Measurements from ENCODE around the gene ADISSP.

Gene ADISSP

DNA sequence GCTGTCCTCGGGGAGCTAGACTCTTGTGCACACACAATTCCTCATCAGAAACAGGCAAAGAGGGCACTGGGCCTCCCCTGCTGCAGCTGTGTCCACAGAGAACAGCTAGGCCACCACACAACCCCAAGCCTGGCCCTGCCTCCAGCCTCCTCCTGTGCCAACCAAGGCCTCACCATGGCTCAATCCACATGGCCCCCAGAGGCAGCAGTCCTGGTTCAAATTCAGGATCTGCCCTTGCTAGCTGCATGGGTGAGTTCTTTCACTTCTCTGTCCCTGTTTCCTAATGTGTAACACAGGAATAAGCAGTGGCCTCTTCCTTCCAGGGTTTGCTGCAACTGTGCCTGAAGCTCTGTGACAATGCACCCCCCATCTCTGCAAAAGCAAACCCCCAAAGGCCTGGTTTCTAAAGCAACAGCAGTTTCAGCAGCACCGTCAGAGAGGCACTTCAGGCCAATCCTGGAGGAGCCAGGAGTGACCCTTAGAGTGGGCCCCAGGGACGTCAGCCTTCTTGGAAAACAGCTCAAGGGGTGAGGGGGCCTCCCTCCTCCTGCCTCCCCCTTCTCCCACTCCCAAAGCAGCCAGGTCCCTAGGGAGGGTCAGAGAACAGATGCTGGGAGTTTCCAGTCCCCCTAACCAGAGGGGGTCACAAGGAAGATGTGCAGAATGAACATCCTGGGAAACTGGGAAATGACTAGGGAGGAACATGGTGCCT lies 2.2 kb downstream of the ADISSP start:
- Mint-ChIP-seq H3K27ac (ENCODE audit: low read depth) (no peak overlapping the region), H3K27me3 (no peaks in the 10 kb centered on the region), H3K36me3 (ENCODE audit: insufficient read depth) (peaks cover 17% of the 10 kb centered on the region), H3K4me3 (peak overlapping the region; percentile 76), H3K4me1 (peaks cover 30% of the 10 kb centered on the region), H3K9me3 (no peaks in the 10 kb centered on the region)
- no peak for ATAC-seq (replicated peaks; ENCODE audit: extremely low read depth, poor library complexity, severe bottlenecking)
- no peak for DNase-seq (ENCODE audit: low spot score in 2 of 2)

DNA sequence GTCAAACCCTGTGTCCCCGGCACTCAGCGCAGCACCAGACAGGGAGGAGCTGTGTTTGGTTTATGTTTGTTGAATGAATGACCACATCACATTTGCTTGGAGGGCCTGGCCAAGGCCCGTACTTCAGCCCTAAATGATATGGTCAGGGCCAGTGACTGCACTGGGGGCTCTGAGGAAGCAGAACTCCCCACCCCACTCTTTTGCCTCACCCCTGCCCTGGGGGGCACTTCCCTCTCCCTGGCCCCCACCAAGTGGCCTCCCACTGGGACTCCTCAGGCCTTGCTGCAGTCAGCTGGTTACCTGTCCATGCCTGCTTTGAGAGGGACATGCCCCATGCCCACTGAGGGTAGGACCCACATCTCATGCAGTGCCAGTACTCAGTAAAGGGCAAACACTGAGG lies 2.9 kb downstream of the ADISSP start:
- Mint-ChIP-seq H3K4me3 (no peak overlapping the region), H3K36me3 (ENCODE audit: insufficient read depth) (peaks cover 17% of the 10 kb centered on the region), H3K27ac (ENCODE audit: low read depth) (no peak overlapping the region), H3K9me3 (no peaks in the 10 kb centered on the region), H3K4me1 (peaks cover 30% of the 10 kb centered on the region), H3K27me3 (no peaks in the 10 kb centered on the region)
- DNase-seq (ENCODE audit: low spot score in 2 of 2) (no peak), ATAC-seq (replicated peaks; ENCODE audit: extremely low read depth, poor library complexity, severe bottlenecking) (no peak)

DNA sequence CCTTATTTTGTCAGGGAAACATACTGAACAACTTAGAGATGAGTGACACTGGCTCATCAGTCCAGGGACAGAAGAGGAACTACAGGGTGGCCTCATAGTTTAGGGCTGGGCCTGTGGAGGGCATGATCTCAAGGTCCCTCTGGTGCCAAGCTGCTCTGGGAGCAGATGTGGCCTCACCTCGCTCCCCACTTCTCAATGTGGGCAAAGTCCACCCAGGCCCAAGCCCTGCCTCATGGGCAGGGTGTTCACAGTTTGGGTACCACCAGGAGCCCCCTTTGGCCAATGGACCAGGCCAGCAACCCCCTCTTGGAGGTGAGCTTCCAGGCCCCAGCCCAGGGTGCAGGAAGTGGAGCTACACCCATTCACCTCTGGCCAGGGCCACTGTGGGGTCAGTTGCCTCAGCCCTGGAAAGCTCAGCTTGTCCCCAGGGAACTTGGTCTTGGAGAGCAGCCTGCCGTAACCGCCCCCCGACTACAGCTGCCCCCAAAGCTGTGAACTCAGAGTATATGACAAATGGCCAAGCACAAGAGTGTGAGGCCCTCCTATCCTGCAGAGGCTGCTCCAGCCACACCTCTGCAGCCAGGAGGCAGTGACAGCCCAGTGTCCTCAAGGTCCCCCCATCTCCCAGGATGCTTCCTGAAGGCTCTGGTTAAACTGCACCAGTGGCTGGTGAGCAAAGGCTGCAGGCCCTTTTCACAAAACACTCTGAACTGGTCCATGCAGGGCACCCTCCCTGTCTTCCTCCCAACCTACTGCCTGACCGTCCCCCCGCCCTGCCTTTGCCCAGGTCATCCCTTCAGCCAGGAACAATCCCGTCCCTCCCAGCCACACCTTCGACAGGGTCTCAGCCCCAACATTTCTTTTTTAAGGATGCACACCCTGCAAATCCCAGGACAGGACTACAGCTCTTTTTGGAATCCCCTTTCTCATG lies 3.6 kb downstream of the ADISSP start:
- no peak overlapping the region for H3K27ac Mint-ChIP-seq (ENCODE audit: low read depth)
- no peak overlapping the region for H3K4me3 Mint-ChIP-seq
- H3K27me3 Mint-ChIP-seq: no peaks in the 10 kb centered on the region
- peaks cover 26% of the 10 kb centered on the region for H3K4me1 Mint-ChIP-seq
- no peak for ATAC-seq (replicated peaks; ENCODE audit: extremely low read depth, poor library complexity, severe bottlenecking)
- no peak for DNase-seq (ENCODE audit: low spot score in 2 of 2)
- H3K9me3 Mint-ChIP-seq: no peaks in the 10 kb centered on the region
- peaks cover 15% of the 10 kb centered on the region for H3K36me3 Mint-ChIP-seq (ENCODE audit: insufficient read depth)

DNA sequence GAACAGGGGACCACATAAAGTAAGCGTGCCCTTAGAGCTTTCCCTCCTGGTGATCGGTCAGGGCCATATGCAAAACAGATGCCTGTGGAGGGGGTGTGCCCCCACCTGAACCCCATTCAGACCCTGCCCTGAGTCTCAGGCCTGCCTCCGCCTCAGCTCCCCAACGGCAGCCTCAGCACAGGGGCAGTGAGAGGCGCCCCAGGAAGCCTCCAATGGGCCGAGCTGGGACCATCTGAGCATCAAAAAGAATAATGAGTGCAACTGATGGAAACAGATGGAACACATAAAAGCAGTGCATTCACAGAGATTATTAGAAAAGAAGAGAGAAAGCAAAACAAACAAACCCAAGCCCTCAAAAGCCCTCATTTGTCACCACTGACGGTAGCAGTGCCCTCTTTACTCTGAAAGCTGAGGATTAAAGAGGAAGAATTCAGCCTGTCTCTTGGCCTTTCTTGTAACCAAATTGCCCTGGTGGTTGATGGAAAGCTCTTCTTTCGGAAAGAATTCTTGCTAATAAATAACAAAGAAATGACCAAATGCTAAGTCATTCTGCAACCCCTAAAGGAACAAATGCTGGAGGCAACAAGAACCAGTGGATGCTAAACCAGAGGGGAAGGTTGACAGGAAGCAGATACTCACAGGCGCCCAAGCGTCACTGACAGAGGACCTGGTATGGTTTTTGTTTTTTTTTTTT lies 6.8 kb downstream of the ADISSP start:
- no peak overlapping the region for H3K27ac Mint-ChIP-seq (ENCODE audit: low read depth)
- no peaks in the 10 kb centered on the region for H3K27me3 Mint-ChIP-seq
- H3K4me1 Mint-ChIP-seq: peaks cover 6% of the 10 kb centered on the region
- peaks cover 4% of the 10 kb centered on the region for H3K36me3 Mint-ChIP-seq (ENCODE audit: insufficient read depth)
- ATAC-seq (replicated peaks; ENCODE audit: extremely low read depth, poor library complexity, severe bottlenecking) (no peak), DNase-seq (ENCODE audit: low spot score in 2 of 2) (no peak)
- H3K9me3 Mint-ChIP-seq: no peaks in the 10 kb centered on the region
- no peak overlapping the region for H3K4me3 Mint-ChIP-seq

DNA sequence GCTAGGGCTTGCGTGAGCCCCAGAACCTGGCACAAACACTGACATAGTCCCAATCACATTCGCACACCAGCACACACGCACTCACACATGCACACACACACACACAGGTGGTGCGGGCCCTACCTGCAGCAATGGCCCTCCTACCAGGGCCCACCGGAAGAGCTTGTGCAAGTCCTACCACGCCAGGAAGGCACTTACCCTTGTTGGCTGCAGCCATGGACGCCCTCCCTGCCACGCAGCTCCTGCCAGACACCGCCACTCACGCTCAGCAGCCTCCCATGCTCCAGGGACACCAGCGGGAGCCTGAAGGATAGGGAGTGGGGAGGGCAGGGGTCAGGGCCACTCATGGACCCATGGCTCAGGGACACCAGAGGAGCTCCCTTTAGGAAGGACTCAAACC lies 7.7 kb downstream of the ADISSP start:
- H3K27me3 Mint-ChIP-seq: no peaks in the 10 kb centered on the region
- no peak overlapping the region for H3K27ac Mint-ChIP-seq (ENCODE audit: low read depth)
- H3K4me1 Mint-ChIP-seq: no peaks in the 10 kb centered on the region
- DNase-seq (ENCODE audit: low spot score in 2 of 2): no peak
- no peak for ATAC-seq (replicated peaks; ENCODE audit: extremely low read depth, poor library complexity, severe bottlenecking)
- no peak overlapping the region for H3K4me3 Mint-ChIP-seq
- no peaks in the 10 kb centered on the region for H3K9me3 Mint-ChIP-seq
- H3K36me3 Mint-ChIP-seq (ENCODE audit: insufficient read depth): peaks cover 4% of the 10 kb centered on the region

DNA sequence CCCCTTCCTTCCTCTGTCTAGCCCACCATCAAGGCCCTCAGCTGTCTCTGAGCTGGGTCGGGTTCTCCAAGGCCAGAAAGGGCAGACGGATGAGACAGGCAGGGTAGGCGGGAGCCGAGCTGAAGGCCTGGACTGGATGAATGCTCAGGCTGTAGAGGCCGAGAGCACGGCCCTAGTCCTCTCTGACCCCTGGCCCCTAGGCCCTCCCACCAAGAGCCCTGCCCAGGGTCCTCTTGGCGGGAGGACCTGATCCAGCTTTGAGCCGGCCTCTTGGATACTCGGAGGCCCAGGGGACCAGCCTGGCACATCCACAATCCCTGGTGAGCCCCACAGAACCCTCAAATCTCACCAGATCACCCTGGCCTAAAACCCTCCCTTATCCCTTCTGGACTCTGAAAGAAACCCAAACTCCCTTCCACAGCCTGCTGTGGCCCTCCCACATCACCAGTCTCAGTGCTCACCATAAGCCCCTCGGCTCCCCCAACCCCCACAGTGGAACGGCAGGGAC lies 8.2 kb downstream of the ADISSP start:
- H3K27ac Mint-ChIP-seq (ENCODE audit: low read depth): no peak overlapping the region
- no peaks in the 10 kb centered on the region for H3K4me1 Mint-ChIP-seq
- H3K27me3 Mint-ChIP-seq: no peaks in the 10 kb centered on the region
- DNase-seq (ENCODE audit: low spot score in 2 of 2) (no peak), ATAC-seq (replicated peaks; ENCODE audit: extremely low read depth, poor library complexity, severe bottlenecking) (no peak)
- peaks cover 4% of the 10 kb centered on the region for H3K36me3 Mint-ChIP-seq (ENCODE audit: insufficient read depth)
- H3K4me3 Mint-ChIP-seq: no peak overlapping the region
- no peaks in the 10 kb centered on the region for H3K9me3 Mint-ChIP-seq

DNA sequence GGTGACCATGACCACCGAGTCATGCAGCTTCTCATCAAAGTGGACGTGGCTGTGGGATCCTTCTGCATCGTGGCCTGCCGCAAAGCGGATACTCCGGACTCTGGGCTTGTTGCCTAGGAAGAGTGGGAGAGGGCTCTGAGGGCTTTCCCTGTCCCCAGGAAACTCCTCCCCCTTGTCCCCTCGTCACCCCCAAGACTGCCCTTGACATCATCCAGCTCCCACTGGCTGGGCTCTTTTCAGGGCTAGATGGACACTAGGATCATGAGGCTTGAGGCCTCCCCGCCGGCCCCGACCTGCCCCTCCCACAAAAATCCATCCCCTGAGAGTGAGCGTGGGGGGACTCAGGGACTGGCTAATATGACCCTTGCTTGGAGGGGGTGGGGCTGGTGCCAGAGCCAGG lies 9.0 kb downstream of the ADISSP start:
- Mint-ChIP-seq H3K9me3 (no peaks in the 10 kb centered on the region), H3K27ac (ENCODE audit: low read depth) (no peak overlapping the region)

DNA sequence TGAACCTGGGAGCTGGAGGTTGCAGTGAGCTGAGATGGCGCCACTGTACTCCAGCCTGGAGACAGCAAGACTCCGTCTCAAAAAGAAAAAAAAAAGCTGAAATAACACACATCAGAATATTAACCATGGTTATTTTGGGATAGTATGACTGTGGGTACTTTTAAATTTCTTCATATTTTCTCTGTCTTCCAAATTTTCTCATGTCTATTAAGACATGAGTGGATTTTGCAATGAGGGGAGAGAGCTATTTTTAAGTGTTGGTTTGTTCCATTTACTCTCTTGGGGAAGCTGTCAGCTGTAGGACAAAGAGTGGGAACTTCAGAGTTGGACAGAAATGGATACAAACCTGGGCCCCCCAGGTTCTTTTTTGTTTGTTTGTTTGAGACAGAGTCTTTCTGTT lies 10.3 kb downstream of the ADISSP start:
- Mint-ChIP-seq H3K4me3 (no peak overlapping the region), H3K4me1 (peaks cover 5% of the 10 kb centered on the region), H3K9me3 (no peaks in the 10 kb centered on the region), H3K36me3 (ENCODE audit: insufficient read depth) (peaks cover 2% of the 10 kb centered on the region), H3K27ac (ENCODE audit: low read depth) (no peak overlapping the region), H3K27me3 (no peaks in the 10 kb centered on the region)
- no peak for ATAC-seq (replicated peaks; ENCODE audit: extremely low read depth, poor library complexity, severe bottlenecking)
- no peak for DNase-seq (ENCODE audit: low spot score in 2 of 2)

More for the DNA sequence above, 9.0 kb downstream of the ADISSP start:
- Mint-ChIP-seq H3K4me1 (no peaks in the 10 kb centered on the region), H3K4me3 (no peak overlapping the region), H3K36me3 (ENCODE audit: insufficient read depth) (peaks cover 4% of the 10 kb centered on the region), H3K27me3 (no peaks in the 10 kb centered on the region)
- ATAC-seq (replicated peaks; ENCODE audit: extremely low read depth, poor library complexity, severe bottlenecking): no peak
- DNase-seq (ENCODE audit: low spot score in 2 of 2): no peak

DNA sequence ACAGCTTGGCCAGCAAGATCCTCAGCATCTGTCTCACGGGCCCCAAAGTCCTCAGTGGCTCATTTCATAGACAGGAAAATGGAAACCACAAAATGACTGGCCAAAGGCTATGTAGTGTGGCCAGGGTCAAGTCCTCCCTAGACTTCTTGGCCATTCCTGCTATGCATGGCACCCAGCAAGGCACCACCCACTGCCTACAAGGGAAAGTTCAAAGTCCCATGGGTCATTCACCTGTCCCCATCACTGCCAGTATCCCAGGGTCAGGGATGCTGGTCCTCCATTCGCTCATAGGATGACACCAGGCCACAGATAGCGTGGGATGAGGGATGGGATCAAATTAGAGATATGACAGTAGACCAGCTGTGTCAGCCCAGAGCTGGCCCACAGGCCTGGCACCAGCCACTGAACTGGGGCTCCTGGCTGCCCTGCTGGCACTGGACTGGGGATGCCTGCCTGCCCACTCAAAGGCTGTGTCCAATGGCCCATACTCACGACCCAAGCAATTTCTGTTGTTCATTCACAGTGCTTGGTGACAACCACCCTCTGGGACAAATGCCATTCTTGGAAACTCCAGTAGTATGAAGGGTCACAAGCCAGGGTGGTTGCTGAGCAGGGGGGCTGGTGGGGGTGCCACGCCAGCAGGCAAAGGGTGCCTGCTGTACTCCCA lies 11.6 kb downstream of the ADISSP start:
- no peaks in the 10 kb centered on the region for H3K36me3 Mint-ChIP-seq (ENCODE audit: insufficient read depth)
- no peak overlapping the region for H3K4me3 Mint-ChIP-seq
- H3K27ac Mint-ChIP-seq (ENCODE audit: low read depth): no peak overlapping the region

DNA sequence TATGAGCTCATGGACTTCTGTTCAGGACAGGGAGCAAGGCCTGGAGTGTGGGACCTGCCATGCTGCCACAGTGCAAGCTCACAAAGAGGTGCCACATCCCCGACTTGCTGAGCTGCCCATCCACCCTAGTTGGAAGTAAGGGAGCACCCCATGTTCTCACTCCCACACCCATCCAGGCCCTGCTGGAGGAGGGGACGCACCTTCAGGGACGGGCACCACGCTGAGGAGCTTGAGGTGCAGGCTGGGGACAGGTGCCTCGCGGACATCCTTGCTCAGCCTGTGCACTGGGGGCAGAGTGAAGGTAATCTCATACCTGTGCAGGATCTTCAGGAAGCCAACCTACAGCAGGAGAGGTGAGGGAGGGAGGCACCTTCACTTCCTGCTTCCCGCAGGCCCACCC lies 12.3 kb downstream of the ADISSP start:
- Mint-ChIP-seq H3K27ac (ENCODE audit: low read depth) (no peak overlapping the region), H3K9me3 (no peaks in the 10 kb centered on the region), H3K4me3 (no peak overlapping the region), H3K27me3 (no peaks in the 10 kb centered on the region), H3K36me3 (ENCODE audit: insufficient read depth) (no peaks in the 10 kb centered on the region), H3K4me1 (peaks cover 9% of the 10 kb centered on the region)
- ATAC-seq (replicated peaks; ENCODE audit: extremely low read depth, poor library complexity, severe bottlenecking) (no peak), DNase-seq (ENCODE audit: low spot score in 2 of 2) (no peak)

More for the DNA sequence above, 11.6 kb downstream of the ADISSP start:
- ATAC-seq (replicated peaks; ENCODE audit: extremely low read depth, poor library complexity, severe bottlenecking) (no peak), DNase-seq (ENCODE audit: low spot score in 2 of 2) (no peak)
- peaks cover 9% of the 10 kb centered on the region for H3K4me1 Mint-ChIP-seq
- no peaks in the 10 kb centered on the region for H3K9me3 Mint-ChIP-seq
- no peaks in the 10 kb centered on the region for H3K27me3 Mint-ChIP-seq

DNA sequence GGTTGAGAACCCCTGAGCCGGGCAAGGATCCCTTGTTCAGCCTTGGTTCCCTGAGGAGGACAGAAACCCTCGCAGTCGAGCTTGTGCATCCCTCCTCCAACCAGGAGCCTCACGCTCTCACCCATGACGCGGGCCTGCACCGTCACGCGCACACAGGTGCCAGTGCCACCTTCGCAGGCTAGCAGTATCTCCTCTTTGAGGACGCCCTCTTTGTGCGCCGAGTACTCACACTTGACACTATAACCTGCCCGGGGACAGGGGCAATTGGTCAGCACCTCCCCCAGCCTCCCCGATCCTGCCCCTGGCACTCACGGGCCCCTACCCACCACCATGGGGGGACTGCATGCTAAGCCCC lies 13.3 kb downstream of the ADISSP start:
- no peak overlapping the region for H3K27ac Mint-ChIP-seq (ENCODE audit: low read depth)
- H3K4me3 Mint-ChIP-seq: no peak overlapping the region
- DNase-seq (ENCODE audit: low spot score in 2 of 2) (no peak), ATAC-seq (replicated peaks; ENCODE audit: extremely low read depth, poor library complexity, severe bottlenecking) (no peak)
- H3K9me3 Mint-ChIP-seq: no peaks in the 10 kb centered on the region
- no peaks in the 10 kb centered on the region for H3K27me3 Mint-ChIP-seq
- no peaks in the 10 kb centered on the region for H3K36me3 Mint-ChIP-seq (ENCODE audit: insufficient read depth)
- H3K4me1 Mint-ChIP-seq: peaks cover 9% of the 10 kb centered on the region
